B cell (primary cell): ENCODE measurements around the gene ANKMY2. TPM values are rescaled to one million over a fixed set of nuclear protein-coding genes. Genes with fewer than 3 reads are reported as not detected.

ENCODE experiments used
- ATAC-seq: fragments of 200-7000 bp; cut with Tn5 transposase; one replicate; pipeline ENCODE4 v1.10.0; 2021; ENCODE audit warnings: low read depth, mild to moderate bottlenecking, moderate number of reproducible peaks, moderate library complexity
- CTCF ChIA-PET: fragments of 350-600 bp; sonication (Branson Sonifier 250); formaldehyde crosslinking; loops from one replicate; lab custom pipeline; 2021; ENCODE audit warnings: antibody characterized with exemption, inconsistent platforms; lab: Charles Lee
- POLR2A ChIA-PET: fragments of 350-600 bp; sonication (Branson Sonifier 250); formaldehyde crosslinking; loops from one replicate; lab custom pipeline; 2021; ENCODE audit warnings: antibody characterized with exemption; lab: Charles Lee
- DNase-seq: peaks from one replicate; pipeline ENCODE4 v3.0.0; 2013
- H2AFZ ChIP-seq: 2 replicates; pipeline ENCODE4 v1.6.1; 2012; ENCODE audit warnings: mild to moderate bottlenecking, low read depth, low read length; ENCODE audit not compliant: insufficient read depth, poor library complexity, severe bottlenecking
- H3K27ac ChIP-seq, 2 donors: 1 replicate in 1 of 2; 2 replicates in 1 of 2; pipeline ENCODE4 v1.5.1; 2012 to 2013; ENCODE audit warnings: low read length in 2 of 2, mild to moderate bottlenecking in 2 of 2, moderate library complexity in 1 of 2
- H3K27me3 ChIP-seq, 4 experiments: fragments of 200-600 bp in 1 of 4; sonication (generic) in 1 of 4; replicated peaks in 1 of 4; 1 replicate in 2 of 4; 2 replicates in 2 of 4; pipeline versions ENCODE4 v1.6.1 to v1.7.0; 2013 to 2016; ENCODE audit warnings: low read length in 3 of 4, mild to moderate bottlenecking in 2 of 4, mixed read lengths in 1 of 4, moderate library complexity in 1 of 4; ENCODE audit not compliant: insufficient read depth in 4 of 4, control insufficient read depth in 3 of 4; ENCODE audit errors: control extremely low read depth in 1 of 4
- H3K36me3 ChIP-seq, 2 experiments: replicated peaks in 1 of 2; 1 replicate in 1 of 2; 2 replicates in 1 of 2; pipeline versions ENCODE4 v1.6.1 to v1.7.1; 2013; ENCODE audit warnings: low read length in 1 of 2; ENCODE audit not compliant: insufficient read depth in 2 of 2, control insufficient read depth in 1 of 2; ENCODE audit errors: control extremely low read depth in 1 of 2, extremely low read depth in 1 of 2
- H3K4me1 ChIP-seq, 2 donors: fragments of 200-600 bp in 1 of 2; sonication (generic) in 1 of 2; 1 replicate in 1 of 2; 2 replicates in 1 of 2; pipeline versions ENCODE4 v1.5.1 to v1.6.1; 2013 to 2017; ENCODE audit warnings: low read length in 2 of 2; ENCODE audit not compliant: control insufficient read depth in 2 of 2, insufficient read depth in 2 of 2
- H3K4me2 ChIP-seq: replicated peaks from 2 replicates; pipeline ENCODE3; 2012; ENCODE audit warnings: mild to moderate bottlenecking, low read depth, low read length; ENCODE audit not compliant: poor library complexity, severe bottlenecking
- H3K4me3 ChIP-seq, 5 experiments: fragments of 200-600 bp in 1 of 5; sonication (generic) in 1 of 5; 1 replicate in 3 of 5; 2 replicates in 2 of 5; pipeline versions ENCODE4 v1.5.1 to v1.7.0; 2011 to 2016; ENCODE audit warnings: low read length in 4 of 5, mild to moderate bottlenecking in 4 of 5, low read depth in 2 of 5, control low read depth in 1 of 5, moderate library complexity in 1 of 5; ENCODE audit not compliant: insufficient read depth in 1 of 5; ENCODE audit errors: control extremely low read depth in 1 of 5, extremely low read depth in 1 of 5
- H3K79me2 ChIP-seq: fragments of 200-600 bp; sonication (generic); one replicate; pipeline ENCODE4 v1.6.0; 2016; ENCODE audit warnings: low read length; ENCODE audit not compliant: control insufficient read depth, insufficient read depth
- H3K9ac ChIP-seq: fragments of 200-600 bp; sonication (generic); 2 replicates; pipeline ENCODE4 v1.6.1; 2017; ENCODE audit warnings: mild to moderate bottlenecking, low read length, moderate library complexity
- H3K9me3 ChIP-seq, 3 donors: one replicate each; pipeline versions ENCODE4 v1.6.1 to v1.7.1; 2013; ENCODE audit warnings: low read length in 2 of 3; ENCODE audit not compliant: control insufficient read depth in 2 of 3, insufficient read depth in 1 of 3; ENCODE audit errors: control extremely low read depth in 1 of 3
- H4K20me1 ChIP-seq: 2 replicates; pipeline ENCODE4 v1.6.0; 2012; ENCODE audit warnings: mild to moderate bottlenecking, low read length; ENCODE audit not compliant: insufficient read depth, control insufficient read depth, poor library complexity, severe bottlenecking
- H3K27ac Mint-ChIP-seq: one replicate; pipeline ENCODE4 v1.8.0; 2021; ENCODE audit warnings: mixed read lengths
- H3K27me3 Mint-ChIP-seq: one replicate; pipeline ENCODE4 v1.8.0; 2021; ENCODE audit warnings: mixed read lengths
- H3K4me1 Mint-ChIP-seq: one replicate; pipeline ENCODE4 v1.8.0; 2021; ENCODE audit warnings: mixed read lengths
- H3K4me3 Mint-ChIP-seq: one replicate; pipeline ENCODE4 v1.8.0; 2021; ENCODE audit warnings: mixed read lengths
- H3K9me3 Mint-ChIP-seq: one replicate; pipeline ENCODE4 v1.8.0; 2022; ENCODE audit warnings: mixed read lengths; ENCODE audit not compliant: insufficient read depth
- EZH2 ChIP-seq: IDR thresholded peaks from 2 replicates; pipeline ENCODE4 v1.6.1; 2012; ENCODE audit warnings: borderline replicate concordance, low read depth, mild to moderate bottlenecking, moderate library complexity, low read length; ENCODE audit not compliant: insufficient read depth, poor library complexity, severe bottlenecking
- WGBS: methylation state at CpG from one replicate; pipeline ENCODE4 v1.1.5; 2013; ENCODE audit warnings: missing lambda C conversion rate; ENCODE audit not compliant: insufficient coverage; 5-methylcytosine and 5-hydroxymethylcytosine counted together
- intact Hi-C: fragments of 100-400 bp; cut with micrococcal nuclease; formaldehyde crosslinking; loops from one replicate; pipeline ENCODE4 v1.10.0; 2022
- polyA plus RNA-seq: library from polyadenylated mRNA; depleted of rRNA; stranded (reverse); fragments of >200 nt; gene quantifications from 2 replicates; pipeline ENCODE4 v1.2.3, GENCODE V29; 2012
- total RNA-seq, 2 donors: library from RNA; stranded (reverse); fragments of 120-200 nt in 1 of 2; gene quantifications; 1 replicate in 1 of 2; 2 replicates in 1 of 2; pipeline versions ENCODE4 v1.2.3 to v1.2.4, GENCODE V29; 2013 to 2022
- TF ChIP-seq, protein P1 (sequence below): fragments of 200-600 bp; IDR thresholded peaks from one replicate; pipeline ENCODE4 v1.8.0; 2022; ENCODE audit warnings: antibody characterized with exemption, mild to moderate bottlenecking

Gene ANKMY2
- total and polyA plus RNA-seq, 2 donors (not counting 1 experiment from before 2014, with no cell fraction given): 7.6 to 17.8 TPM

DNA sequence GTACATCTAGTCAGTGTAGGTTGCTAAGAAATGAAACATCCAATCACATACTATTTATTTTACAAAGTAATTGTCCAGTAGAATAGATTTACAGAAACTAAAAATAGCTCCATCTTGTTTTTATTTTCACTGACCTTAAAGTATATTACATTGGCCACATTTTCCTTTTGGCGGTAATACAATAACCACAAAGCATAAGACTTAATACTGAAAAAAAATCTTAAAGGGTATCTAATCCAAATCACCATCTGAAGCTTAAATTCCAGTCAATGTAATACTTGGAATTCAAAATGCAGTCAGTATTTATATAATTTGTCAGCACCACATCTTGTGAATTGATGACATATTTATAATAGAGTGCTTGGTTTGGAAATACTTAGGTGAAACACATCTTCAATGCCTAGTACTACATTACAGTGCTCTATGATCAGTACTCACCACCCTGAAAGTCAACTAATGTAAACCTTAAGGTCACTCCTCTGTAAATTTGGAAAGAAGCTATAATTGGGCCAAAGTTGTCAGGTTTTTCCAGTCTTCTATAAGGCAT lies 8.9 kb downstream of the ANKMY2 start:
- H3K9me3 Mint-ChIP-seq: no peaks in the 10 kb centered on the region
- H3K36me3 ChIP-seq: peaks cover 1 to 6% of the 10 kb centered on the region in 2 experiments
- no peak overlapping the region for H3K27ac Mint-ChIP-seq
- H3K4me3 ChIP-seq: no peak overlapping the region
- CTCF ChIA-PET: no interaction called here
- DNase-seq: no peak
- intact Hi-C loops: no loop called here
- no peak for TF ChIP-seq EZH2
- TF ChIP-seq, protein P1, sequence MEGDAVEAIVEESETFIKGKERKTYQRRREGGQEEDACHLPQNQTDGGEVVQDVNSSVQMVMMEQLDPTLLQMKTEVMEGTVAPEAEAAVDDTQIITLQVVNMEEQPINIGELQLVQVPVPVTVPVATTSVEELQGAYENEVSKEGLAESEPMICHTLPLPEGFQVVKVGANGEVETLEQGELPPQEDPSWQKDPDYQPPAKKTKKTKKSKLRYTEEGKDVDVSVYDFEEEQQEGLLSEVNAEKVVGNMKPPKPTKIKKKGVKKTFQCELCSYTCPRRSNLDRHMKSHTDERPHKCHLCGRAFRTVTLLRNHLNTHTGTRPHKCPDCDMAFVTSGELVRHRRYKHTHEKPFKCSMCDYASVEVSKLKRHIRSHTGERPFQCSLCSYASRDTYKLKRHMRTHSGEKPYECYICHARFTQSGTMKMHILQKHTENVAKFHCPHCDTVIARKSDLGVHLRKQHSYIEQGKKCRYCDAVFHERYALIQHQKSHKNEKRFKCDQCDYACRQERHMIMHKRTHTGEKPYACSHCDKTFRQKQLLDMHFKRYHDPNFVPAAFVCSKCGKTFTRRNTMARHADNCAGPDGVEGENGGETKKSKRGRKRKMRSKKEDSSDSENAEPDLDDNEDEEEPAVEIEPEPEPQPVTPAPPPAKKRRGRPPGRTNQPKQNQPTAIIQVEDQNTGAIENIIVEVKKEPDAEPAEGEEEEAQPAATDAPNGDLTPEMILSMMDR: no peak
- H4K20me1 ChIP-seq: no peaks in the 10 kb centered on the region
- H3K9ac ChIP-seq: no peak overlapping the region
- H3K27me3 Mint-ChIP-seq: no peaks in the 10 kb centered on the region
- POLR2A ChIA-PET: no interaction called here
- no peak overlapping the region for H3K4me3 Mint-ChIP-seq
- no peaks in the 10 kb centered on the region for H3K9me3 ChIP-seq
- no peaks in the 10 kb centered on the region for H3K27me3 ChIP-seq
- H2AFZ ChIP-seq: no peak overlapping the region
- no peak overlapping the region for H3K27ac ChIP-seq
- no peak overlapping the region for H3K4me2 ChIP-seq
- H3K4me1 ChIP-seq: no peaks in the 10 kb centered on the region
- H3K4me1 Mint-ChIP-seq: no peaks in the 10 kb centered on the region
- no peak for ATAC-seq
- peaks cover 5% of the 10 kb centered on the region for H3K79me2 ChIP-seq
- no CpG with 5 or more reads among the region's 1 CpG for WGBS

DNA sequence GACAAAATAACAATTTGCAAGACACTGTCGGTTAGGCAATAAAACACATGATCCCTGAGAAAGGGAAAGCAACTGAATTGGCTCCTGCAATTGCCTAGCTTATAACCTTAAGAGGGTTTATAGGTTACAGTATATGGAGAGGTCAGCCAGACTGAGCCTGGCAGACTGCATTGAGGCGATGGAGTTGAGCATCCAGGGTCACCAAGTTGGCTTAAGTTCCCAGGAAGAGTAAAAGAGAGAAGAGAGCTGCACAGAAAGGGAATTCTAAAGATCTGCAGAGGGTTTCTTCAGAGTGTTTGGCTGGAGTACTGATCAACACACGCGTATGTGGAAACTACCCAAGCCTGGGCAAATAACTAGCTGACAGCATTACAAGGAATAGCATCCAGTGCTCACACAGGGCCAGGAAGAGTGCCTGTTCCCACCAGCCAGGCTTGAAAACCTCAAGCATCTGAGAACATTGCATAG lies 11.2 kb downstream of the ANKMY2 start:
- H3K4me1 ChIP-seq: no peaks in the 10 kb centered on the region
- H3K36me3 ChIP-seq: peaks cover 1 to 6% of the 10 kb centered on the region in 2 experiments
- H3K79me2 ChIP-seq: no peaks in the 10 kb centered on the region
- no peak for TF ChIP-seq EZH2
- TF ChIP-seq, protein P1: no peak
- no peak overlapping the region for H3K9ac ChIP-seq
- Mint-ChIP-seq H3K27me3 (no peaks in the 10 kb centered on the region), H3K4me1 (no peaks in the 10 kb centered on the region), H3K9me3 (no peaks in the 10 kb centered on the region), H3K4me3 (no peak overlapping the region), H3K27ac (no peak overlapping the region)
- no peak overlapping the region for H3K27ac ChIP-seq
- no peak overlapping the region for H2AFZ ChIP-seq
- POLR2A ChIA-PET: no interaction called here
- H3K4me3 ChIP-seq: no peak overlapping the region
- no peaks in the 10 kb centered on the region for H3K9me3 ChIP-seq
- no peaks in the 10 kb centered on the region for H4K20me1 ChIP-seq
- CTCF ChIA-PET: no interaction called here
- DNase-seq: no peak
- intact Hi-C loops: no loop called here
- no peaks in the 10 kb centered on the region for H3K27me3 ChIP-seq
- WGBS: 100% methylated on average over 3 of the region's 4 CpGs
- no peak for ATAC-seq
- no peak overlapping the region for H3K4me2 ChIP-seq
